SK-N-SH (cell line): ENCODE data around the gene SAMD4A. TPM values are rescaled to one million over a fixed set of nuclear protein-coding genes. Genes with fewer than 3 reads are reported as not detected.

ENCODE experiments used
- CTCF ChIA-PET: fragments of 300-600, 350-600 bp; formaldehyde crosslinking; extraction: SDS; loops from one replicate; lab custom pipeline; 2021; lab: Yijun Ruan, JAX
- POLR2A ChIA-PET: fragments of 350-600 bp; sonication (Branson Sonifier 250); formaldehyde crosslinking; extraction: SDS; loops from one replicate; lab custom pipeline; 2020; ENCODE audit warnings: antibody characterized with exemption, inconsistent platforms; lab: Yijun Ruan, JAX
- DNase-seq: peaks from one replicate; pipeline ENCODE4 v3.0.0; 2012
- H2AFZ ChIP-seq: fragments of 200-600 bp; sonication (generic); 2 replicates; pipeline ENCODE4 v1.8.1; 2016; ENCODE audit warnings: antibody characterized with exemption, mild to moderate bottlenecking, low read depth
- H3F3A ChIP-seq: fragments of 200-600 bp; sonication (generic); replicated peaks from 2 replicates; pipeline ENCODE3; 2016; ENCODE audit warnings: antibody characterized with exemption, mild to moderate bottlenecking; ENCODE audit not compliant: insufficient read depth
- H3K27ac ChIP-seq, 2 experiments: fragments of 200-500 bp in 1 of 2; fragments of 200-600 bp in 1 of 2; sonication (Bioruptor generic) in 1 of 2; sonication (generic), shearing (Covaris generic) in 1 of 2; 2 replicates each; pipeline versions ENCODE4 v1.5.1 to v1.6.1; 2014 to 2016; ENCODE audit warnings: low read depth in 2 of 2, inconsistent platforms in 1 of 2, low read length in 1 of 2, mild to moderate bottlenecking in 1 of 2, mixed read lengths in 1 of 2
- H3K27me3 ChIP-seq: fragments of 200-600 bp; sonication (generic), shearing (Covaris generic); 2 replicates; pipeline ENCODE4 v1.6.1; 2016; ENCODE audit warnings: mixed run types; ENCODE audit not compliant: insufficient read depth
- H3K36me3 ChIP-seq, 2 experiments: fragments of 200-500 bp in 1 of 2; fragments of 200-600 bp in 1 of 2; sonication (Bioruptor generic) in 1 of 2; sonication (generic) in 1 of 2; replicated peaks in 1 of 2; 2 replicates each; pipeline versions ENCODE3 to v1.5.1; 2014 to 2016; ENCODE audit warnings: low read length in 1 of 2, mild to moderate bottlenecking in 1 of 2; ENCODE audit not compliant: insufficient read depth in 2 of 2, control insufficient read depth in 1 of 2
- H3K4me1 ChIP-seq, 2 experiments: fragments of 200-500 bp in 1 of 2; fragments of 200-600 bp in 1 of 2; sonication (Bioruptor generic) in 1 of 2; sonication (generic), shearing (Covaris generic) in 1 of 2; 2 replicates each; pipeline versions ENCODE4 v1.5.1 to v1.6.1; 2014 to 2016; ENCODE audit warnings: low read depth in 1 of 2, low read length in 1 of 2, mixed run types in 1 of 2; ENCODE audit not compliant: insufficient read depth in 2 of 2, control insufficient read depth in 1 of 2
- H3K4me2 ChIP-seq: fragments of 200-600 bp; sonication (generic), shearing (Covaris generic); 2 replicates; pipeline ENCODE4 v1.6.1; 2017; ENCODE audit warnings: mixed run types
- H3K4me3 ChIP-seq, 2 experiments: fragments of 200-500 bp in 1 of 2; fragments of 200-600 bp in 1 of 2; sonication (Bioruptor generic) in 1 of 2; sonication (generic), shearing (Covaris generic) in 1 of 2; 2 replicates each; pipeline versions ENCODE4 v1.5.1 to v1.8.1; 2014 to 2016; ENCODE audit warnings: low read depth in 2 of 2, inconsistent platforms in 1 of 2, low read length in 1 of 2, mild to moderate bottlenecking in 1 of 2, mixed read lengths in 1 of 2, moderate library complexity in 1 of 2
- H3K79me2 ChIP-seq: fragments of 200-600 bp; sonication (generic); 2 replicates; pipeline ENCODE4 v1.8.1; 2017; ENCODE audit warnings: mild to moderate bottlenecking; ENCODE audit not compliant: insufficient read depth
- H3K9ac ChIP-seq: fragments of 200-600 bp; sonication (generic); 2 replicates; pipeline ENCODE4 v1.6.1; 2017; ENCODE audit warnings: mixed run types
- H3K9me2 ChIP-seq: fragments of 200-600 bp; sonication (generic); 2 replicates; pipeline ENCODE4 v1.6.1; 2017; ENCODE audit warnings: mixed run types
- H3K9me3 ChIP-seq: fragments of 200-600 bp; sonication (generic); 2 replicates; pipeline ENCODE4 v1.6.1; 2017; ENCODE audit warnings: mixed run types, mild to moderate bottlenecking, moderate library complexity
- H4K20me1 ChIP-seq: fragments of 200-600 bp; sonication (generic); 2 replicates; pipeline ENCODE4 v1.6.1; 2017; ENCODE audit warnings: mild to moderate bottlenecking, mixed run types; ENCODE audit not compliant: insufficient read depth
- CHD2 ChIP-seq: fragments of 150-350 bp; IDR thresholded peaks from 2 replicates; pipeline ENCODE4 v1.6.1; 2018; ENCODE audit warnings: low read length; ENCODE audit not compliant: partially characterized antibody
- ELF1 ChIP-seq: IDR thresholded peaks from 2 replicates; pipeline ENCODE4 v1.4.0; 2012
- EP300 ChIP-seq, 2 experiments: IDR thresholded peaks; 2 replicates each; pipeline versions ENCODE4 v1.4.0 to v1.6.1; 2012; ENCODE audit warnings: borderline replicate concordance in 1 of 2, low read depth in 1 of 2, low read length in 1 of 2
- FOXJ3 ChIP-seq: sonication (generic); formaldehyde crosslinking; IDR thresholded peaks from 2 replicates; pipeline ENCODE4 v1.5.1; 2020; ENCODE audit warnings: mild to moderate bottlenecking, missing genetic modification reagents
- GABPA ChIP-seq: IDR thresholded peaks from 2 replicates; pipeline ENCODE4 v1.4.0; 2012; ENCODE audit warnings: low read depth, mild to moderate bottlenecking
- GATA2 ChIP-seq: sonication (generic); formaldehyde crosslinking; IDR thresholded peaks from 2 replicates; pipeline ENCODE4 v1.5.0; 2020; ENCODE audit warnings: mild to moderate bottlenecking, missing genetic modification reagents
- NRF1 ChIP-seq: IDR thresholded peaks from 2 replicates; pipeline ENCODE4 v1.6.1; 2012; ENCODE audit warnings: low read depth, mild to moderate bottlenecking, low read length
- POLR2AphosphoS5 ChIP-seq: IDR thresholded peaks from 2 replicates; pipeline ENCODE4 v1.6.1; 2012; ENCODE audit warnings: low read depth, low read length
- RAD21 ChIP-seq: IDR thresholded peaks from 2 replicates; pipeline ENCODE4 v1.6.1; 2012; ENCODE audit warnings: mild to moderate bottlenecking, low read length
- SIN3A ChIP-seq: IDR thresholded peaks from 2 replicates; pipeline ENCODE4 v1.6.1; 2012; ENCODE audit warnings: low read depth, mild to moderate bottlenecking, low read length, moderate library complexity, borderline replicate concordance
- SMC3 ChIP-seq: IDR thresholded peaks from 2 replicates; pipeline ENCODE4 v1.6.1; 2012; ENCODE audit warnings: low read depth, low read length, improper control_type of control experiment
- TAF1 ChIP-seq: IDR thresholded peaks from 2 replicates; pipeline ENCODE4 v1.6.1; 2012; ENCODE audit warnings: low read depth, mild to moderate bottlenecking, low read length, moderate library complexity, borderline replicate concordance
- TCF12 ChIP-seq: IDR thresholded peaks from 2 replicates; pipeline ENCODE4 v1.4.0; 2012
- USF1 ChIP-seq: IDR thresholded peaks from 2 replicates; pipeline ENCODE4 v1.4.0; 2012; ENCODE audit warnings: low read depth, borderline replicate concordance
- ZBTB33 ChIP-seq: IDR thresholded peaks from 2 replicates; pipeline ENCODE4 v1.4.0; 2012; ENCODE audit warnings: low read depth, borderline replicate concordance
- WGBS: methylation state at CpG from one replicate; pipeline ENCODE4 v1.1.6; 2017; ENCODE audit warnings: low lambda C conversion rate; 5-methylcytosine and 5-hydroxymethylcytosine counted together
- polyA plus RNA-seq, 3 experiments: library from polyadenylated mRNA; depleted of rRNA; stranded (reverse); fragments of >200 nt; gene quantifications; 2 replicates each; pipeline ENCODE4 v1.2.3, GENCODE V29; 2012

The SAMD4A gene
- polyA plus RNA-seq, 1 of the 3 experiments (the other 2 are of a cell fraction): 5.0 TPM

- DNase-seq: no peak
- 56% methylated on average over 1 of the region's 1 CpG for WGBS
- H3K27ac ChIP-seq: no peak overlapping the region
- ChIA-PET CTCF (interaction anchor here (1.0 to 1.5 kb wide), 3 partner anchors 35 to 142 kb away, joined by 3 to 4 read pairs (median 3); no protein-coding TSS in a partner anchor), POLR2A (no interaction called here)
- H3K4me1 ChIP-seq: peaks cover 6 to 8% of the 10 kb centered on the region in 2 experiments; a peak in 3 of 4 replicates
- H3K9me3 ChIP-seq: no peaks in the 10 kb centered on the region
- no peak overlapping the region for H3K4me3 ChIP-seq
- no peak overlapping the region for H3K9ac ChIP-seq
- no peak overlapping the region for H2AFZ ChIP-seq
- TF ChIP-seq NRF1: no peak
- no peak for TF ChIP-seq SMC3
- no peak for TF ChIP-seq ZBTB33
- no peak for TF ChIP-seq USF1
- TF ChIP-seq FOXJ3 (CRISPR knock-in tag): no peak
- no peak for TF ChIP-seq EP300 (IDR thresholded peaks at IDR 0.05; ENCODE audit: borderline replicate concordance in 1 of 2, low read depth in 1 of 2, low read length in 1 of 2)
- TF ChIP-seq SIN3A: no peak
- no peak for TF ChIP-seq ELF1
- H3K9me2 ChIP-seq: no peaks in the 10 kb centered on the region
- H3K4me2 ChIP-seq: no peak overlapping the region
- peaks cover 98% of the 10 kb centered on the region for H3K79me2 ChIP-seq
- H3K36me3 ChIP-seq: peaks cover 0 to 10% of the 10 kb centered on the region in 2 experiments
- peaks cover 55% of the 10 kb centered on the region for H4K20me1 ChIP-seq
- H3F3A ChIP-seq: peaks cover 2% of the 10 kb centered on the region
- no peaks in the 10 kb centered on the region for H3K27me3 ChIP-seq
Measured at GRCh38 chr14:54631016-54631415, 64.1 kb downstream of the SAMD4A start.

- Histone ChIP-seq H3K9me2 (no peaks in the 10 kb centered on the region), H3K27me3 (no peaks in the 10 kb centered on the region), H3K4me2 (no peak overlapping the region), H3K9ac (no peak overlapping the region), H3K36me3 (peaks cover 0 to 10% of the 10 kb centered on the region in 2 experiments), H3K27ac (no peak overlapping the region), H3K4me1 (peaks cover 7 to 15% of the 10 kb centered on the region in 2 experiments), H3F3A (peaks cover 9% of the 10 kb centered on the region), H3K4me3 (no peak overlapping the region), H3K79me2 (peaks cover 98% of the 10 kb centered on the region), H2AFZ (no peak overlapping the region)
- WGBS: 91% methylated on average over 1 of the region's 1 CpG
- CTCF ChIA-PET: interaction anchor here (1.1 to 1.5 kb wide), 2 partner anchors 22 to 141 kb away, joined by 3 to 4 read pairs; no protein-coding TSS in a partner anchor
- TF ChIP-seq RAD21 (no peak), CHD2 (no peak), TAF1 (no peak), TCF12 (no peak), POLR2AphosphoS5 (no peak), USF1 (no peak), GATA2 (no peak), GABPA (no peak), EP300 (IDR thresholded peaks at IDR 0.05; ENCODE audit: borderline replicate concordance in 1 of 2, low read depth in 1 of 2, low read length in 1 of 2) (no peak), FOXJ3 (CRISPR knock-in tag) (no peak)
- TF ChIP-seq, all 33 proteins: peak for 0
- Histone ChIP-seq H3K9me3 (no peaks in the 10 kb centered on the region), H4K20me1 (peaks cover 54% of the 10 kb centered on the region)
- POLR2A ChIA-PET: no interaction called here
- no peak for DNase-seq
Measured at GRCh38 chr14:54632452-54632851, 65.5 kb downstream of the SAMD4A start.
